CD4-positive, alpha-beta T cell treated with Interleukin-21 for 1 hour (primary cell): ENCODE measurements around the gene RECK.
"Not testable (repeated sequence)": the region's sequence is repeated elsewhere in the genome, so short reads cannot be mapped to it uniquely, and the experiment has no call there.

ENCODE experiments used
- DNase-seq: peaks from one replicate; pipeline ENCODE4 v3.0.0-alpha.2; 2020

The RECK gene

GRCh38 chr9:36141288-36141687 lies 104.6 kb downstream of the RECK start:
- DNase-seq: no peak

- no peak for DNase-seq
Measured at GRCh38 chr9:36141761-36142160, 105.0 kb downstream of the RECK start.

DNA sequence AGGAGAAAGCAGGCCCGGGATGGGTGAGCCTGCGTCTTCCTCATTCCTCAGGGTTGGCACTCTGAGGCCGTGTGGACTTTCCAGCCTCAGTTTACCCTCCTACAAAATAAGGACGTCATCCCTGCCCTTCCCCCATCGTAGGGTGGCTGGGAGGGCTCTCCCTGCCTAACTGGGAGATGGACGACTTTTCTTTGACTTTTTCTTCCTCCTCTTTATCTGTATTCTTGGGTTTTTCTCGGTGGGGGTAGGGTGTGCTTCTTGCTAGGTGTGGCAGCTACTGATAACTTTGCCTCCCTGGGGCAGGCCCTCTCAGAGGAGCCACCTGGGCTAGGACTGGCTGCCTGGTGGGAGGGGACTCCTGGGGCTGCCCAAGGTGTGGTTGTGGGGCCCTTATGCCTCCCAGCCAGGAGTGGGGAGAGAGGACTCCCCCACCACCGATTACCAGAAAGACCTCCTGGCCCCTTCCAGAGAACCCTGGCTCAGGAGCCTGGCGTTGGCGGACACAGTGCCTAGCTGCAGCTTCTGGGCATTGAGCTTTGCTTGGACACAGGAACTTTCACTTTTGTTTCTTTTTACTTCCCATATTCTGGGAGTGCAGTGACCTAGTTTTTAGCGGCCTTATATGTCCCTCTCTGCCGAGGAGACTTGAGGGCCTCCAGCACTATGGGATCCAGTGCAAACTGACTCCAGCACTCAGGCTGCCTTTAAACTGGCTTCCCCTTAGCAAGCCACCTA lies 106.0 kb downstream of the RECK start:
- peak; percentile 32 for DNase-seq

DNA sequence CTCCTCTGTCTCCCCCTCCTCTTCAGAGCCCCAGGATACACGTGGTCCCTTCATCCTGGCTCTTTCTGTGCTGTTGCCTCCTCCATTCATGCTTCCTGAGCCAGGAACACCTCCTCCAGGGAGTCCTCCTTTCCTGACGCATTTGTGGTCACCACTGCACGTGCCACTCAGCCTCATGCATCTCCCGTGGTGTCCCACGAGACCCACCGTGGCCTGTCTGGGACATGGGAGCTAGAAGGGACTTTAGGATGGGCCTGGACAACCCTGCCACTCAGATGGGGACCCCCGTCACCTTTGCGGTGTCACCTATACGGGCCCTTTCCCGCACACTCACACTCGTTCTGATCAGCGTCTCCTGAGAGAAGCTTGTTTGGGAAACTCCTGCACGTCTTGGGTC lies 106.5 kb downstream of the RECK start:
- DNase-seq: no peak

DNA sequence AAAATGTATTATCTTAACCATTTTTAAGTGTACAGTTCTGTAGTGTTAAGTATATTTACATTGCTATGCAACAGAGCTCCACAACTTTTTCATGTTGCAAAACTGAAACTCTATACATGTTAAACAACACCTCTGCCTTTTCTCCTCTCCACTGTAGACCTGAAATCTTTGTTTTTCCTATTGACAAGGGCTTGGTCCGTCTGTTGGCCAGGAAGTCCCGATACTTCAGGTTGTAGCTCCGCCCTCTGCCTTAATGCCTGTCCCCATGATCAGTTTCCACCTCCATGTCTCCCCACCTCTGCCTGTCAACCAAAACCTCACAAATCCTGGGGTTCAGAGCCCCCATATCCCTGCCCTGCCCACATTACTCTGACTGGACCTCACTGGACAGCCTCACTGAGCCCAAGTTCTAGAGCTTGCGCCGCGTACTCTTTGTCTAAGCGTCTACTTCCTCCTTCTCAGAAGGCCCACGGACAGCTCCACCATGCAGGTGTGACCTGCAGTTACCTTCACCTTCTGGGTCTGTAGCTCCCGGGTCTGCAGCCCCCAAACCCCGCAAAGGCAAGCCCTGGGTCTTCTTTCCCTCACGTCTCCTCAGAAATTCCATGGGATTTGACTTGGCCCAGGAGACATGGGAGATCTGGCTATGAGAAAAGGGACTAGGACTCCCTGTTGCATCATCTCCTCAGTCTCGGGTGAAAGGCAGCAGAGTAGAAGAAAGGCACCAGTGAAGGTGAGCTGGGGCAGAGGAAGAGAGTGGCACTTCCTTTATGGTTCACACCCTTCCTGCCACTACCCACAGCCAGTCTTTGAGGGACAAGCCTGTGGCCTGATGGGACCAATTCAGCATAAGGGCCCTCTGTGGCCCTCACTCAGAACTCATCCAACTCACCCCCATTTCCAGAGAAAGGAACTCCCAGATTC lies 107.9 kb downstream of the RECK start:
- DNase-seq: peak; percentile 46

DNA sequence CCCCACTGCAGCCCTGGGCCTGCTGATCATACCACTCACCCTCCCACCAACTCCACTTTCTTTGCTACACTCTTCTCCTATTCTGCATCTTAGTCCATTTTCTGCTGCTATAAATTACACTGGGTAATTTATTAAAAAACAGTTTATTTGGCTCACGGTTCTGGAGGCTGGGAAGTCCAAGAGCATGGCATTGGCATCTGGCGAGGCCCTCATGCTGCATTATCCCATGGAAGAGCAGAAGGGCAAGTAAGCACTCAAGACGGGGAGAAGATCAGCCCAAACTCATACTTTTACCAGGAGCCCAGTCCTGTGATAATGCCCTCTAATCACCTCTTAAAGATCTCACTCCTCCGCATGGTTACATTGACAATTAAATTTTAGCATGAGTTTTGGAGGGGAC lies 109.3 kb downstream of the RECK start:
- no peak for DNase-seq

GRCh38 chr9:36146651-36147050 lies 109.9 kb downstream of the RECK start:
- DNase-seq: no peak

DNA sequence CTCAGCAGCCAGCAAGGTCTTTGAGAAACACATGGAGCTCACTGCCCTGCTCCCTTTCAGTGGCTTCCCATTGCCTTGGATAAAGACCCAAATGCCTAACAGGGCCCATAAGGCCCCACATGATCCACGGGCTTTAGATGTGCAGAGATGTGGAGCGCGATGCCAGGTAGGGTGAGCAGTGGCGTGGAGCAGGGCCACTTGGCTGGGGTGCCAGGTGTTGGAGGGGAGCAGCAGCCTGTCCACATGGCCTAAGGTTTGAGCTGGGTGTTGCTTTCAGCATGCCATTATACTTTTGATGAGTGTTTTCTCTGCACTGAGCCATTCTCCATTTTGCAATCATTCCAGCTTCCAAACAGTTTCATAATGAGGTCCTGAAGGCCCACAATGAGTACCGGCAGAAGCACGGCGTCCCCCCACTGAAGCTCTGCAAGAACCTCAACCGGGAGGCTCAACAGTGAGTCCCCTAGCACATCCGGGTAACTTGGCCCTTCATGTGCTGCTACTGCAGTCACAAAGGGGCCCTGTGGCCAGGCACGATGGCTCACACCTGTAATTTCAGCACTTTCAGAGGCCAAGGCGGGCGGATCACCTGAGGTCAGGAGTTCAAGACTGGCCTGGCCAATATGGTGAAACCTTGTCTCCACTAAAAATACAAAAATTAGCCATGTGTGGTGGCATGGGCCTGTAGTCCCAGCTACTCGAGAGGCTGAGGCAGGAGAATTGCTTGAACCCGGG lies 110.9 kb downstream of the RECK start:
- DNase-seq: no peak

DNA sequence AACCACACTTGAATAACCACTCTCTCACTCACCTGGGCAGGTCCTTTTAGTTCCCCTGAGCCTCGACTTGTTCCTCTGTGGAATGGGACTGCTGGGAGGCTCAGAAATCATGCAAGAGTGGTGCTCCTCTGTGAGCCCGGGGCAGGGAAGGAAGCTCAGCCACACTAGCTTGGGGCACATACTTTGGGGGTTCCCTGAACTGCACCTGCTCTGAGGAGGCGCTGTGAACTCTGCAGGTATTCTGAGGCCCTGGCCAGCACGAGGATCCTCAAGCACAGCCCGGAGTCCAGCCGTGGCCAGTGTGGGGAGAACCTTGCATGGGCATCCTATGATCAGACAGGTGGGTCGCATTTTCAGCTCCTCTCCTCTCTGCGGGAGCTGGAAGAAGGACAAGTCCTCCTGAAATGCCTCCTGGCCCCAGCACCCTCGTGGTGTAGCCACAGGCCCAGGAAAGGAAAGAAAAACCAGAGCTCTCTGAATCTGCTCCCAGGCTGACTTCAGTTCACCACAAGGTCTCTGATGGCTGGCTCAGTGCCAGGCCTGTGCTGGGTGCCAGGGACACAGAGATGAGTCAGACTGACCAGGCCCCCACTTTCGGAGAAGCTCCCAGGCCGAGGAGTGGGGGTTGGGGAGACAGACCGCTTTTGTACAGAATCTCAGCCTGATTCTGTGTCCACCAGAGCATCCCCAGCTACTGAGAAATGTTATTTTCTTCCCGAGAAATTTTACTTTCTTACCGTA lies 111.8 kb downstream of the RECK start:
- peak; percentile 77 for DNase-seq

DNA sequence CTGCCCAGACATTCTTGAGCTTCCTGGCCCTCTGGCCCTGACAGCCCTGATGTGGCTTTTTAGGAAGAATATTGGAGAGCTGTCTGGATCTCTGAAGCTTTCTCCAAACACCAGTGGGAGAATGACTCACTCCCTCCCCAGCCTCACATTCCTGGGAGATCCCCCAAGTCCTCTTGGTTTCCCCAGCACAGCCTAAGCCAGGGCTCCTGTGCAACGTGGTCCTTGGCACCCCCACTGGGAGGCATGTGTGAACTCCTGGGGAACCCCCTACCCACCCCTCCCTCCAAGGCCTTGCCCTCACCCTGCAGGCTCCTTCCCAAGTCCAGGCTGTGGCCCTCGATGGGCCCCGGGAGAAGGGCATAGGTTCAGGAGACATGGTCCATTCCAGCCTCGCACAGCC lies 112.5 kb downstream of the RECK start:
- no peak for DNase-seq

DNA sequence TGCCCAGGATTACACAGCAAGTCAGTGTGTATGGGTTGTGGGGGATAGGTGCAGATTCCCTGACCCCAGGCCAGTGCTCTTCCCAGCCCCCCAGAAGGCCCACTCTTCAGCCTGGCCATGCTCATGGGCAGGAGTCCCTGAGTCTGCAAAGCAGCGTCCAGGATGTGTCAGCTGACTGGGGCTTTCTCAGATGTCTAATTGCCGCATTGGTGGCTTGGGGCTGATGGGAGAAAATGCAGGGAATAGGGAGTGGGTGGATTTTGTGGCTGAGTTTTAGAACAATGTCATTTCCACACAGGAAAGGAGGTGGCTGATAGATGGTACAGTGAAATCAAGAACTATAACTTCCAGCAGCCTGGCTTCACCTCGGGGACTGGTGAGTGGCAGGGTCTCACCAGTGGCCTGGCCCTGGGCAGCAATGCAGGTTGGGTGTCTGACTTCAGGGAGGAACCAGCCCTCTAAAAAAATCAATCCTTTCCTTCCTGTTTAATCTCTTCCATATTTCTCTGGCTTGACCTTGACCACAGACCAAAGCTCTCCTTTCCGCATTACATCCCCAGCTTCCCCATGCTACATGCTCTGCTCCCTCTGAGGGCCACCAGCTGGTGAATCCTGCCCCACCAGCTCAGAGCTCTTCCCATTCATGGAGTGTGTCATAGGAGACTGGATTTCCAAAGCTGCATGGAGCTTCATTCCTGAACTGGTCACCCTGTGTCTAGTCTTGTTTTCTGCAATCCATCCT lies 114.0 kb downstream of the RECK start:
- DNase-seq: no peak

DNA sequence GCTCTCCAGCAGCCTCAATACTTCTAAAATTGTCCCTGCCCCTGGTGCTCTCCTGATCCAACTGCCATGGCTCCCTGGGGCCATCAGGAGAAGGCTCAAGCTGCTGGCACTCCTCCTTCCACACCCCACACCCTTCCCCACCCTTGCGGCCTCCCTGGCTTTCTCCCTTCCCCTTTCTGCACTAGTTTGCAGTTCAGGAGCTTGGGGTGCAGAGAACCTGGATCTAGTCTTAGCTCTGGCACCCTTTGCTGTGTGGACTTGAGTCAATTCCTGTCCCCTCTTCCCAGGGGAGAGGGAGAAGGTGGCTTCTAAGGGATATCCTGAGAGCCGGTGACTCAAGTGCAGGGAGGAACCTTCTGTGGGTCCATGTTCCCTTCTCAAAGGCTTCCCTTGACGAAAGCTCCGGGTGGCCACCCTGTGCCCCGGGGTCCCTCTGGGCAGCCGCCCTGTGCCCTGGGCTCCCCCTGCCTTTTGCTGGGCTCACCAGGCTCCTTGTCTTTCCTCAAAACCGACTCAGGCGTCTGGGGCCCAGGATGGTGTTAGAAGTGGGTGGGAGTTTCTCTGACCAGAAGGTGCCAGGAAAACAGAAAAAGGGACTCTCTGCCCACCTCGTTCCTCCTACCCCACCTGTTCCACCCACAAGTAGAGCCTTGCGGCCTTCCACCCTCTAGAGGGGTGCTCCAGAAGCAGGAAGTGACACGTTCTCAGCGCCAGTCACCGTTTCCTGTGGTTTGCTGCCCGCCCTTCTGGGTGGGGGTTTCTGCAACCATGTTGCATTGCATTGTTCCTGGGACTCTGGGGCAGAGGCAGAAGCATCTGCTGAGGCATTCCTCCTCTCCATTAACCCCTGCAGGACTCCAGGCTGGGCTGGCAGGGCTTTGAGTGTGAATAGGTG lies 114.8 kb downstream of the RECK start:
- peak; percentile 90 for DNase-seq

- no peak for DNase-seq
Measured at GRCh38 chr9:36152741-36153438, 116.2 kb downstream of the RECK start.

GRCh38 chr9:36153746-36154145 lies 117.0 kb downstream of the RECK start:
- no peak for DNase-seq

DNA sequence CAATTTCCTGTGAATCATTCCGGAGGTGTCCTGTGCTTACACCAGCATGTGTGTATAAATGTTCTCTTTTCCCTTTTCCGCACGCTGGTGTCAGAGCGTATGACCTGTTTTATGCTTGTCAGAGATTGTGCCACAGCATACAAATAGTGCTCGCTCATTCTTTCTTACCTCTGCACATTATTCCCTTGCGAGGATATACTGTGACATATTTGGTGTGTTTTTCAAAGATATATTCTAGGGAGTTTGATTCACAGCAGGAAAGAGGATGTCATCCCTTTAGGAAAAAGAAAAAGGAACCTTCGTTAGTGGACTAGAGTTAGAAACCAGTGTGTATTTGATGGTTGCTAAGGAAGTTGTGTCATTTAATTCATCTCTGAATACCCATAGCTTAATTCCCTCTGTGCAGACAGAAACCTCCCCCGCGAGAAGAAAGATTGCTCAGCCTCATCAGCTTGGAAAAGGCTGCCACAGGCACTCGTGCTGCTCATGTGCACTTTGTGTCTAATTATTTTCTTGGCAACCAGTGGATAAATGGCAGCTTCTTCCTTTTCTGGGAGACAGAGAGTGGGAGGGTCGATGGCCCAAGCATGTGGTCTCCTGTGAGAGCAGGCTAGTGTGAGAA lies 117.7 kb downstream of the RECK start:
- DNase-seq: peak; percentile 40

GRCh38 chr9:36156116-36156515 lies 119.4 kb downstream of the RECK start:
- no peak for DNase-seq

DNA sequence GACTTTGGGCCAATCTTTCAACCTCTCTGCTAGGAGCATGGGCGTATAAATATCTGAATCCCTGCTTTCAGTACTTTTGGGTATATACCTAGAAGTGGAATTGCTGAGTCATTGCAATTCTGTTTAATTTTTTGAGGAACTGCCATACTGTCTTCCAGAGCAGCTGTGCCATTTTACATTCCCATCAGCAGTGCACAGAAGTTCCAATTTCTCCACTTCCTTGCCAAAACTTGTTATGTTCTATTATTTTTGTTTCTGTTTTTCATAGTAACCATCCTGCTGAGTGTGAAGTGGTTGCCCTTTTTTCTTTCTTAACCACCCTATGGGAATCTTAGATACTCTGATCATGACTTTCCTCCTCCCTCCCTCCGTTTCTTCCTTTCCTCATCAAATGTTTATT lies 121.4 kb downstream of the RECK start:
- DNase-seq: no peak

GRCh38 chr9:36158917-36159316 lies 122.2 kb downstream of the RECK start:
- DNase-seq: no peak

GRCh38 chr9:36159509-36159908 lies 122.8 kb downstream of the RECK start:
- not testable (repeated sequence) for DNase-seq

- DNase-seq: not testable (repeated sequence)
Measured at GRCh38 chr9:36160126-36160525, 123.4 kb downstream of the RECK start.
